Adipose tissue (tissue), 3 donors: ENCODE data around the gene C16orf95. TPM values are rescaled to one million over a fixed set of nuclear protein-coding genes. Genes with fewer than 3 reads are reported as not detected.
"Not testable (repeated sequence)": the region's sequence is repeated elsewhere in the genome, so short reads cannot be mapped to it uniquely, and the experiment has no call there.

Experiments used
- H3K27ac ChIP-seq: one replicate; pipeline ENCODE4 v1.5.1; 2013; ENCODE audit warnings: low read depth, low read length
- WGBS, 3 donors: extraction: QIAGEN DNeasy Blood & Tissue Kit; methylation state at CpG; one replicate each; pipeline ENCODE4 v1.1.7; 2013; 5-methylcytosine and 5-hydroxymethylcytosine counted together
- polyA plus RNA-seq, 3 donors: library from polyadenylated mRNA; stranded (reverse); fragments of 200-250 nt; gene quantifications; one replicate each; pipeline ENCODE4 v1.2.3, GENCODE V29; 2013
- donor health status: healthy with polysubstance abuse.
- donor health status: Bipolar disorder and iron deficiency.
- donor health status: healthy.

C16orf95 gene
- polyA plus RNA-seq = 1 to 10 TPM; 3.0 to 8.8 (median 4.5) TPM

DNA sequence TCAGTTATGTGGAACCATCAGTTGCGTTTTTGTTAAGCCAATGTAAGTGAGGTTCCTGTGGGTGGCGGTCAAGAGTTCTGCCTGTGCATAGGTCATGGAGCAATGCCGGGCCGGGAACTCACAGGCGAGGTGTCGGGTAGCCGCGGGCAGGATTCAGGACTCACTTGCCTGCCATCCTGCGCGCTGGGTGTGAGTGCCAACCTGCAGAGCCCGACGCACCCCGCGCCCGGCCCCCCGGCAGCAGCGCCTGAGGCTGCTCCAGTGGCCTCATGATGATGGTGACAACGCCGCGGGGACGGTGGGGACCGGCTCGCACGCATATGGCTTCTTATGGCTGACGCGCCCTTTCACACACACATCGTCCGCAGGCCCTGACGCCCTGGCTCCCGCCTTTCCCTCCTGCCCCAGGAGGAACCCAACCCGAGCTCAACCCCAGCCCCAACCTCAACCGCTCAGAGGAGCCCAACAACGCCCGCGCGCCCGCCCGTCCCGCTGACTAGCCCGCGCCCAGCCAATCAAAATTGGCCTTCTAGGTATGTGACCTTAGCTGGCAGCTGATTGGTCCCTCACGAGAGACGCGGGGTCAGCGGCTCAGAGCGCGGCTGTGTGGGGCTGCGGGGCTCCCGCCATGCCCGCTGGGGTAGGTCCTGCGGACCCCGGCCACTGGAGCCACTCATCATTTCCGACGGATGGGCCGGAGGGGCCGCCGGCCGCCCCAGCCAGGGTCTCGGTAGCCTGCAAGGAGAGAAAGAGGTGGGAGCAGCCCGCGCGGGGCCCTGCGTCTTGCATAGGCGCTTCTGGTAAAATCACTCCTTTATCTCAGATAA, at the start of gene C16orf95:
TSS of gene C16orf95 (minus strand) at position 470 of the 827 bp plus-strand sequence. CDS start at position 320, 150 bp downstream.
- peak within 1 kb of the TSS; percentile 91 for H3K27ac ChIP-seq
- WGBS, 3 donors = 1% methylated on average over 60 to 64 of the region's 64 CpGs

GRCh38 chr16:87366930-87367329, 49.7 kb upstream of the C16orf95 start:
- WGBS, 3 donors = 70 to 91% (median 91%) methylated on average over 1 of the region's 1 CpG
- no peak overlapping the region for H3K27ac ChIP-seq

DNA sequence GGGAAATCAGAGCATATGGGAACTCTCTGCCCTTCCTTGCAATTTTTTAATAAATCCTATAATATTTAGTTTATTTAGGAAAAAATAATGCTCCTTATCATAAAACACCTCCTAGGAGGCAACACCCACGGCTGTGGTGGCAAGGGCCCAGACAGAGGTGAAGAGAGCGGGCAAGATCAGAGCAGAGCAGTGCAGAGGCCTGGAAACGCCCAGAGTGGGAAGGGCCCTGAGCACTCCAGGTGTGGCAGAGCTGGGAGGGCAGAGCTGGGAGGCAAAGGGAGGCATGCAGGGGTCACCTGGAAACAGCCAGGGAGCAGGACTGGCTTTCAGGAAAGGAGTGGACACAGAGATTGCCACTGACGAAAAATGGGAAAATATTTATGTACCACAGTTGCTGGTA, 49.1 kb upstream of the C16orf95 start:
- H3K27ac ChIP-seq = no peak overlapping the region
- 62 to 78% (median 77%) methylated on average over 4 of the region's 4 CpGs for WGBS, 3 donors

- H3K27ac ChIP-seq = no peak overlapping the region
- 90 to 93% (median 91%) methylated on average over 13 of the region's 13 CpGs for WGBS, 3 donors
Measured at GRCh38 chr16:87365021-87365713, 48.0 kb upstream of the C16orf95 start.

DNA sequence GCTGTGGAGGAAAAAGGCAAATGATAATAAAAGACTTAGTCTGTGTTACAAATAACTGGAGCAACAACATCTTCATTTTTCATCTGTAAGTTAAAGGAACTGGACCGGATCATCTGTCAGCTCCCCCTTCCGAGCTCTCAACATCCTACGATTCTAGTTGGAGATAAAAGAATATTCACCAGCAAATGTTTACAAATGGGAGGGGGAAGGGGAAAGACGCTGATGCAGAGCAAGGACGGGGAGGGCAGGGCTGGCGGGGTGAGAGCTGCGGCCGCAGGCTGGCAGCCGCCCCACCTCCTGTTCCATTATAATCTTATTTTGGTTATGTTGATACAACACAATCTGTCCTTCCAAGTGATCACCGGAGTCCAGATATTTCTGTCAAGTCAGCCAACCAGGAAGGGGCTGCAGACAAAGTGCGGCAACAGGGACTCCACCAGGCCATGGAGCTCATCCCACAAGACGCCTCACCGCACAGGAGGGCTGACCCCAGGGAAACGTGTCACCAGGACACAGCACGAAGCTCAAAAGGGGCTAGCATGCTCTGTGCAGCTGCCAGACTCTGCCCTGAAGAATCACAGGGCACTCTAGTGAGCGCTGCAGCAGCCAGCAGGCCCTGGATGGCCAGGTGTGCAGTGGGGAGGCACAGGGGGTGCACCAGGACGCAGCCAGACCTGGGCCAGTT, 46.7 kb upstream of the C16orf95 start:
- WGBS, 3 donors = 37 to 52% (median 45%) methylated on average over 17 of the region's 17 CpGs
- H3K27ac ChIP-seq = no peak overlapping the region

DNA sequence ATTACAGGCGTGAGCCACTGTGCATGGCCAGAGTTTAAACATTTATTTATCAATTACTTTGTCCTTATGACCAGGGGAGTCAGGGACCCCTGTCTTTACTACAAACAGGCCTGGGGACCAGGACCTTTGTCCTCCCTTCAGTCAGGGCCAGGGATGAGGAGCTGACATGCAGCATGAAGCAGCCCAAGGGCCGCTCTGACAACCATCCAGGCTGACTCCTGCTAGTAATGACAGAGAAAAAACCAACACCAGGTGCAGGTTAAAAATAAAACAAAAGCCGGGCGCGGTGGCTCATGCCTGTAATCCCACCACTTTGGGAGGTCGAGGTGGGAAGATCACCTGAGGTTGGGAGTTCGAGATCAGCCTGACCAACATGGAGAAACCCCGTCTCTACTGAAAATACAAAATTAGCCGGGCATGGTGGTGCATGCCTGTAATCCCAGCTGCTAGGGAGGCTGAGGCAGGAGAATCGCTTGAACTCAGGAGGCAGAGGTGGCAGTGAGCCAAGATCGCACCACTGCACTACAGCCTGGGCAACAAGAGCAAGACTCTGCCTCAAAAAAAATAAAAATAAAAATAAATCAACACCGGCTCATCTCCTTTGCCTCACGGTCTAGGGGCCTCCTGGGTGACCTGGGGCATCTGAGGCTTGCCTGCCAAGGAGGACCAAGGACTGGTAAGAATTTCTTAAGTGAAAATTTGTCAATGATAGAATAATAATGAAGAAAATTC, 45.8 kb upstream of the C16orf95 start:
- H3K27ac ChIP-seq = not testable (repeated sequence)
- WGBS, 3 donors = 87 to 92% (median 89%) methylated on average over 13 of the region's 13 CpGs

- 95 to 100% (median 97%) methylated on average over 8 of the region's 8 CpGs for WGBS, 3 donors
- H3K27ac ChIP-seq = no peak overlapping the region
Measured at GRCh38 chr16:87361916-87362619, 44.9 kb upstream of the C16orf95 start.

DNA sequence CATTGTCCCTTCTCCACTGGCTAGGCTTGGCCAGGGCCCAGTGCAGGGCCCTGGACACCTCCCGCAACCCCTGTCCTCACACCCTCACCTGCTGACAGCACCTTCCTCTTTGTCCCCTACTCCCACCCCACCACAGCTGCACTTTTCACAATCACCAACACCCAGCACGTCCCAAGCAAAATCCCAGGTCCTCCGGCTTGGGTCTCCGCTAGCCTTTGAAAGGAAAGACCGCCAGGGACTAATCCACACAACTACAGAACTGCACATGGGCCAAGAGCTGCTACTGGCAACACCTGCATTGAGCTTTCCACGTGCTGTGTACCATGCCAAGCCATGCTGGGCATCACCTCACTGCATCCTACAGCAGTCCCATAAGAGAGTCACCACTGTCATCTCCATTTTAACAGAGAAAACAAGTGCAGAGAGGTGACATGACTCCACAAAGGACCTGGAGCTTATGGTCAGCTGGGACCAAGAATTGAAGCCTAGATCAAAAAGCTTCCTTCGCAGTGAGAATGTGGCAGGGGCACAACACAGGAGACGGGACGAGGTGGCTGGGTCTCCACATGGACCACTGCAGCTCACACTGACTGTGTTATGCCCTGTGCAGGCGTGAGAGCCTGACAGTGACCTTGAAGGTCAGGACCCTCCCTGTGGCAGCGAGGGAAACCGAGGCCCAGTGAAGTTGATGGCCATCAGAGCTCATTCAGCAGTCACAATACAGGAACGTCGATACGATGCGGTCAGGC, 43.8 kb upstream of the C16orf95 start:
- 97 to 99% (median 98%) methylated on average over 16 of the region's 16 CpGs for WGBS, 3 donors
- H3K27ac ChIP-seq = no peak overlapping the region

GRCh38 chr16:87359121-87359520, 41.9 kb upstream of the C16orf95 start:
- WGBS, 3 donors = 94 to 97% (median 94%) methylated on average over 7 of the region's 7 CpGs
- H3K27ac ChIP-seq = no peak overlapping the region

DNA sequence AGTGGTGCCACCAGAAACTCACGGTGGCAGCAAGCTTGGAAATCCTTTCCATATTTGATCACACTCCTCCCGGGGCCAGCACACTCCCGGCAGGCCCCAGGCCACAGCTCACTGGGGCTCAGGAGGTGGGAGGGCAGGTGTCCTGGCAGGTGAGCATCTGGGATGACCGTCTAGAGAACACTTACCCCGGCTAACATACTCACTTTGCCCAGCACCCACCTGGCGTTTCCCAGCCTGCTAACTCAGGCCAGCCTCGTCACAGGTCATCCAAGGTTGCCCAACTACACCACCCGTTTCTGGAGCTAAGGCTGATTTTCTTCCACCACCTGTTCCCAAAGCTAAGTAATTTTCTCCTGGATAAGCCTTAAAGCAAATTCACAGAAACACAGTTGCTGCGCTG, 41.5 kb upstream of the C16orf95 start:
- 75 to 87% (median 85%) methylated on average over 9 of the region's 9 CpGs for WGBS, 3 donors
- no peak overlapping the region for H3K27ac ChIP-seq

DNA sequence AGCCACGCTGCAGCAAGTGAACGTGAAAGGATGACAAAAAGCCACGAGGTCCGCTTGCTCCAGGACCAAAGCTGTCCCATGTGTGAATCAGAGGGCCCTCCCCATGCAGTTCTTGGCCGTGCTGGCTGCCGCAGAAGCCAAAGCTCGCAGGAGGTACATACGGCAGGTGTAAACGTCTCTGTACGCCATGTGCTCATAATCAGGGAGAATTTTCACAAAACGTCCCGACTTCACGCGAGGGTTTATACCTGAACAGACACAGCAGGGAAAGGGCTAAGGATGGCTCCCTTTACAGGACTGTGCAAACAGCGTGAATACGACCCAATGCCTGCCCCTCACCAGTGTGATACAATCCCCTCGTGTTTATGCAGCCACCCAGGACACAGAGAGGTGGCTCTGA, 41.1 kb upstream of the C16orf95 start:
- 92 to 94% (median 93%) methylated on average over 17 of the region's 17 CpGs for WGBS, 3 donors
- no peak overlapping the region for H3K27ac ChIP-seq

GRCh38 chr16:87356491-87356853, 39.3 kb upstream of the C16orf95 start:
- 95% methylated on average over 8 of the region's 8 CpGs for WGBS, 3 donors
- H3K27ac ChIP-seq = no peak overlapping the region

DNA sequence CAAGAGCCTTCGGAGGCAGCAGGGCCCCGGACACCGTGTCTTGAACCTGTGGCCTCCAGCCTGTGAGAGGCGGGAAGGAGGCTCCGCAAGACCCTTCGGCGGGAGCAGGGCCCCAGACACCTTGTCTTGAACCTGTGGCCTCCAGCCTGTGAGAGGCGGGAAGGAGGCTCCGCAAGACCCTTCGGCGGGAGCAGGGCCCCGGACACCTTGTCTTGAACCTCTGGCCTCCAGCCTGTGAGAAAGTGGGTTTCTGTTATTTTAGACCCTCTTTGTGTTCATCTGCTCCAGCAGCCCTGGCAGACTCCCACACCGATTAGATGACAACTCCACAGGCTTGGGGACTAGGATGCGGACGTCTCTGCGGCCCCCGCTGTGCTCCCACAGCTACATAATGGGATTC, 36.4 kb upstream of the C16orf95 start:
- H3K27ac ChIP-seq = no peak overlapping the region
- 92 to 96% (median 94%) methylated on average over 15 to 17 of the region's 17 CpGs for WGBS, 3 donors

DNA sequence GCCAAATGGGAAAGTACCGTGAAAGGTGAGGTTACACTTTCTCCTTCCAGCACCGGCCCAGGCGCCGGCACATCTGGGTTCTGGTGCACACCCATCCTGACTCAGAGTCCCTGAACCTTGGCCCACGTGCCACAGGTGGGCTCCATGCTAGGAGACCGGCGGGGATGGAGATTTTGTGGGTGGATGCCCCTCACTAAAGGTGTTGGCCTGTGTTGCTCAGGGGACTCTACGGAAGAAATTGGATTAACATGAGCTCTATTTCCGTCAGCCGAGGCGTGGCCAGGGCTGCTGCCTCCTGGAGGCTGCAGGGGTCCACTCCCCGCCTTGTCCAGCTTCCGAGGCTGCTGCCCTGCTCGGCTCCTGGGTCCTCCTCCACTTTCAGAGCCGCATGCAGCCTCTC, 35.6 kb upstream of the C16orf95 start:
- no peak overlapping the region for H3K27ac ChIP-seq
- WGBS, 3 donors = 93 to 96% (median 94%) methylated on average over 15 of the region's 15 CpGs

- 68 to 74% (median 70%) methylated on average over 9 of the region's 9 CpGs for WGBS, 3 donors
- no peak overlapping the region for H3K27ac ChIP-seq
Measured at GRCh38 chr16:87351320-87351698, 34.1 kb upstream of the C16orf95 start.

DNA sequence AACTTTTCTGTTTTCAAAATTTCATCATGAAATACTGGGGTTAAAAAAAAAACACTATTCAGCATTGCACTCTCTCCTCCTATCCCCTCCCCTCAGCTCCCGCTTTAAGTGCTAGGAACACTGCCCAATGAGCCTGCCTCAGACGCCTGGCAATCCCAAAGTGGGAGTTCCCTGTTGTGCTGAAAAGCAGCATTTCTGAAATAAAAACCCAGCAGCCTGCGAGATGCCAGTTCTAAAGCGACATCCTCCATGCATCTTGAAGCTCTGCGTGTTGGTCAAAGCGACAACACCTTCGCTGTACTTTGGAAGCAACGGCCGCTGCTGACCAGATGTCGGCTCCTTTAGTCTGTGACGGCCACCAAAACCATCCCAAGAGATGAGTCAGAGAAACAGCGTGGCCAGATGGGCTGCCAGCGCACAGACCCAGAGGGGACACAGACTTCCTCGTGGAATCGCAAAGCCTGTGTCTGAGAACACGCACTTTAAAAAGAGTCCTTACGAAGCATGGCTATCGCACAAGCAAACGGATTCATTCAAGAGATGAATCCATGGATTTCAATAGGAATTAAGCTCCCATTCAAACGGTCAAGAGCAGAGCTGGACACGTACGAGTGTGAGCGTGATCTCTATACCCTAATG, 33.6 kb upstream of the C16orf95 start:
- no peak overlapping the region for H3K27ac ChIP-seq
- 50 to 80% (median 64%) methylated on average over 23 of the region's 23 CpGs for WGBS, 3 donors

GRCh38 chr16:87350031-87350430, 32.8 kb upstream of the C16orf95 start:
- WGBS, 3 donors = 86 to 90% (median 89%) methylated on average over 8 of the region's 8 CpGs
- no peak overlapping the region for H3K27ac ChIP-seq
